GM12878 (cell line): ENCODE measurements around the gene EVC. TPM values are rescaled to one million over a fixed set of nuclear protein-coding genes. Genes with fewer than 3 reads are reported as not detected.

ENCODE experiments used
- ATAC-seq: fragments of 200-7000 bp; cut with Tn5 transposase; 3 replicates; pipeline ENCODE4 v1.9.1; 2020; ENCODE audit warnings: mild to moderate bottlenecking, moderate library complexity
- BruUV-seq: library from RNA; stranded (reverse); fragments of 400-500 nt; replicated peaks from 2 replicates; lab custom pipeline; 2021; lab: Mats Ljungman, UMichigan
- CTCF ChIA-PET: fragments of 300-600 bp; sonication (Branson Sonifier 250); formaldehyde crosslinking; extraction: SDS; loops from one replicate; lab custom pipeline; 2021; ENCODE audit warnings: inconsistent platforms; lab: Yijun Ruan, JAX
- POLR2A ChIA-PET: fragments of 350-600 bp; formaldehyde crosslinking; extraction: SDS; loops from one replicate; lab custom pipeline; 2021; ENCODE audit warnings: inconsistent platforms; lab: Charles Lee
- RAD21 ChIA-PET: fragments of 300-600 bp; sonication (Branson Sonifier 250); formaldehyde crosslinking; loops from one replicate; lab custom pipeline; 2023; ENCODE audit warnings: antibody characterized with exemption; ENCODE audit not compliant: unreplicated experiment; lab: Charles Lee
- SMC1A ChIA-PET: fragments of 300-600 bp; sonication (Branson Sonifier 250); formaldehyde crosslinking; loops from one replicate; lab custom pipeline; 2023; ENCODE audit not compliant: unreplicated experiment, uncharacterized antibody; lab: Charles Lee
- DNase-seq: peaks from one replicate; pipeline ENCODE4 v3.0.0-alpha.2; 2011; ENCODE audit warnings: low read depth, low spot score
- FAIRE-seq: peaks from 3 replicates; lab custom pipeline; 2011; peaks lifted over from hg19 to GRCh38; lab: Jason Lieb, UNC
- H2AFZ ChIP-seq: 2 replicates; pipeline ENCODE4 v1.6.0; 2011; ENCODE audit warnings: low read depth, low read length, control low read depth; ENCODE audit not compliant: control insufficient read depth
- H3K27ac ChIP-seq: 2 replicates; pipeline ENCODE4 v1.5.1; 2011; ENCODE audit warnings: control low read depth; ENCODE audit not compliant: control insufficient read depth, insufficient read depth
- H3K27me3 ChIP-seq, 2 experiments: replicated peaks in 1 of 2; 2 replicates each; pipeline versions ENCODE4 v1.6.0 to v1.6.1; 2011; ENCODE audit warnings: low read length in 1 of 2; ENCODE audit not compliant: control insufficient read depth in 2 of 2, insufficient read depth in 2 of 2
- H3K36me3 ChIP-seq, 2 experiments: 2 replicates each; pipeline ENCODE4 v1.5.1; 2011; ENCODE audit warnings: low read length in 1 of 2; ENCODE audit not compliant: control insufficient read depth in 2 of 2, insufficient read depth in 2 of 2
- H3K4me1 ChIP-seq: 2 replicates; pipeline ENCODE4 v1.6.1; 2011; ENCODE audit warnings: mild to moderate bottlenecking, low read length, moderate library complexity, mixed read lengths; ENCODE audit not compliant: control insufficient read depth, insufficient read depth
- H3K4me2 ChIP-seq: 2 replicates; pipeline ENCODE4 v1.6.0; 2011; ENCODE audit warnings: control low read depth; ENCODE audit not compliant: control insufficient read depth, insufficient read depth
- H3K4me3 ChIP-seq: fragments of 200-600 bp; sonication (generic); 2 replicates; pipeline ENCODE4 v1.5.1; 2016
- H3K79me2 ChIP-seq: 2 replicates; pipeline ENCODE4 v1.6.0; 2011; ENCODE audit warnings: low read length; ENCODE audit not compliant: control insufficient read depth, insufficient read depth
- H3K9ac ChIP-seq: 2 replicates; pipeline ENCODE4 v1.8.0; 2011; ENCODE audit warnings: low read length, control low read depth, mixed read lengths; ENCODE audit not compliant: control insufficient read depth, insufficient read depth
- H3K9me3 ChIP-seq: replicated peaks from 3 replicates; pipeline ENCODE4 v1.5.1; 2011; ENCODE audit warnings: mild to moderate bottlenecking, low read length; ENCODE audit not compliant: control insufficient read depth, insufficient read depth
- H4K20me1 ChIP-seq: 2 replicates; pipeline ENCODE4 v1.6.0; 2011; ENCODE audit not compliant: control insufficient read depth, insufficient read depth
- ASH2L ChIP-seq: fragments of 300-600, 200-600 bp; sonication (generic); IDR thresholded peaks from 2 replicates; pipeline ENCODE4 v1.6.1; 2017; ENCODE audit warnings: low read depth, mild to moderate bottlenecking, borderline replicate concordance
- CBX3 ChIP-seq: fragments of 200-600 bp; sonication (generic); IDR thresholded peaks from 2 replicates; pipeline ENCODE4 v1.6.1; 2016; ENCODE audit warnings: low read depth, borderline replicate concordance
- CREM ChIP-seq: IDR thresholded peaks from 2 replicates; pipeline ENCODE4 v1.6.1; 2014; ENCODE audit warnings: antibody characterized with exemption, low read depth
- IRF4 ChIP-seq: IDR thresholded peaks from 2 replicates; pipeline ENCODE4 v1.6.1; 2011; ENCODE audit warnings: low read depth, low read length
- KLF5 ChIP-seq: fragments of 450-650 bp; IDR thresholded peaks from 2 replicates; pipeline ENCODE4 v1.6.1; 2014; ENCODE audit warnings: mild to moderate bottlenecking; ENCODE audit not compliant: partially characterized antibody
- MEF2B ChIP-seq: fragments of 450-650 bp; IDR thresholded peaks from 2 replicates; pipeline ENCODE4 v1.6.1; 2018; ENCODE audit warnings: mild to moderate bottlenecking, moderate library complexity; ENCODE audit not compliant: partially characterized antibody, poor library complexity, severe bottlenecking
- MTA2 ChIP-seq: fragments of 450-650 bp; IDR thresholded peaks from 2 replicates; pipeline ENCODE4 v1.6.1; 2016; ENCODE audit warnings: low read depth, mild to moderate bottlenecking, moderate library complexity
- MXI1 ChIP-seq: fragments of 150-350 bp; IDR thresholded peaks from 2 replicates; pipeline ENCODE4 v1.6.1; 2011; ENCODE audit warnings: low read depth, mild to moderate bottlenecking, inconsistent platforms, low read length, improper control_type of control experiment
- NFXL1 ChIP-seq: fragments of 450-650 bp; IDR thresholded peaks from 2 replicates; pipeline ENCODE4 v1.6.1; 2017; ENCODE audit warnings: antibody characterized with exemption, mild to moderate bottlenecking, borderline replicate concordance
- NFYB ChIP-seq: IDR thresholded peaks from 2 replicates; pipeline ENCODE4 v1.6.1; 2011; ENCODE audit warnings: low read depth, mild to moderate bottlenecking, low read length, improper control_type of control experiment, moderate library complexity; ENCODE audit not compliant: insufficient read depth
- NRF1 ChIP-seq: conservative IDR thresholded peaks from 2 replicates; pipeline ENCODE4 v1.6.1; 2011; ENCODE audit warnings: mild to moderate bottlenecking, low read depth, low read length, improper control_type of control experiment
- RAD51 ChIP-seq: fragments of 450-650 bp; IDR thresholded peaks from 2 replicates; pipeline ENCODE4 v1.6.1; 2016; ENCODE audit warnings: moderate library complexity, mild to moderate bottlenecking, inconsistent platforms
- SMAD1 ChIP-seq: fragments of 450-650 bp; IDR thresholded peaks from 2 replicates; pipeline ENCODE4 v1.6.1; 2018; ENCODE audit warnings: mild to moderate bottlenecking, low read depth; ENCODE audit not compliant: partially characterized antibody
- SRF ChIP-seq, 2 experiments: IDR thresholded peaks; 2 replicates each; pipeline ENCODE4 v1.6.1; 2011; ENCODE audit warnings: low read depth in 2 of 2, low read length in 2 of 2, mild to moderate bottlenecking in 1 of 2, moderate library complexity in 1 of 2
- SUZ12 ChIP-seq: fragments of 200-600 bp; sonication (generic); IDR thresholded peaks from one replicate; pipeline ENCODE4 v1.6.1; 2018; ENCODE audit warnings: antibody characterized with exemption, mild to moderate bottlenecking; ENCODE audit not compliant: unreplicated experiment
- TCF12 ChIP-seq: IDR thresholded peaks from 2 replicates; pipeline ENCODE4 v1.6.1; 2011; ENCODE audit warnings: low read depth, mild to moderate bottlenecking, low read length
- WRNIP1 ChIP-seq: IDR thresholded peaks from 2 replicates; pipeline ENCODE4 v1.6.1; 2011; ENCODE audit warnings: low read depth, low read length, improper control_type of control experiment, borderline replicate concordance
- ZNF217 ChIP-seq: fragments of 450-650 bp; IDR thresholded peaks from 2 replicates; pipeline ENCODE4 v1.6.1; 2017; ENCODE audit warnings: antibody characterized with exemption, mild to moderate bottlenecking
- WGBS: methylation state at CpG from one replicate; pipeline ENCODE4 v1.1.6; 2016; ENCODE audit warnings: low lambda C conversion rate; ENCODE audit not compliant: insufficient replicate concordance, insufficient coverage; ENCODE audit errors: missing lambda C conversion rate; 5-methylcytosine and 5-hydroxymethylcytosine counted together
- in situ Hi-C: fragments of 300-500 bp; cut with MboI; formaldehyde crosslinking; loops from 9 replicates; pipeline ENCODE4 v1.14.3; 2018; ENCODE audit warnings: mixed read lengths
- intact Hi-C: fragments of 100-400 bp; cut with micrococcal nuclease; formaldehyde crosslinking; loops from one replicate; pipeline ENCODE4 v1.14.2; 2022; ENCODE audit not compliant: unreplicated experiment
- polyA plus RNA-seq, 11 experiments: library from polyadenylated mRNA; depleted of rRNA in 4 of 11; unstranded in 6 of 11; stranded (reverse) in 5 of 11; fragments of >200 nt; fragmentation: Nextera tagmentation in 4 of 11; fragmentation: Illumina TruSeq in 1 of 11; extraction: Ambion mirVana in 4 of 11; extraction: Trizol in 1 of 11; gene quantifications; 1 replicate in 1 of 11; 2 replicates in 10 of 11; pipeline versions ENCODE4 v1.2.1 to v1.2.3, GENCODE V29; 2011 to 2016; ENCODE audit warnings: inconsistent platforms in 2 of 11, missing spikeins in 2 of 11, low read depth in 1 of 11
- total RNA-seq, 4 experiments: library from RNA; depleted of rRNA in 3 of 4; stranded (reverse); fragments of >200 nt in 3 of 4; fragmentation: Illumina TruSeq in 1 of 4; extraction: Trizol in 1 of 4; gene quantifications; 2 replicates each; pipeline versions ENCODE4 v1.2.1 to v1.2.3, GENCODE V29; 2013 to 2021
- TF ChIP-seq, protein P1 (sequence below): fragments of 450-650 bp; IDR thresholded peaks from 2 replicates; pipeline ENCODE4 v1.6.1; 2017; ENCODE audit warnings: borderline replicate concordance
- TF ChIP-seq, protein P2 (sequence below): fragments of 450-650 bp; conservative IDR thresholded peaks from 2 replicates; pipeline ENCODE4 v1.6.1; 2017; ENCODE audit warnings: mild to moderate bottlenecking, moderate library complexity

Gene EVC
- total and polyA plus RNA-seq, 10 of the 15 experiments (the other 5 are each of a cell fraction or from before 2014, with no cell fraction given), result 0.87 to 55.9 (median 15.6) TPM

DNA sequence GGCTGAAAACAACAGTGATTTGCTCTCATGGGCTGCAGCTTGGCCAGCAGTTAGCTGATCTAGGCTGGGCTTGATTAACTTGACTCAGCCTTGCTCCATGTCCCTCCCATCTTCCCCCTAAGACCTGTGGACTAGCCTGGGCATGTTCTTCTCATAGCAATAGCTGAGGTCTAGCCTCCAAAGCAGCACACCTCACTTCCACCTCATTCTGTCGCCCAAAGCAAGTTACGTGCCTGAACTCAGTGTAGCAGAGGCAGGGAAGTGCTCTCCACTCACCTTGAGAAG is 62.2 kb downstream of the EVC start:
- TF ChIP-seq KLF5 (no peak), ASH2L (no peak), NRF1 (no peak), ZNF217 (no peak), MXI1 (no peak), SRF (IDR thresholded peaks at IDR 0.05; ENCODE audit: low read depth in 2 of 2, low read length in 2 of 2) (no peak), CREM (no peak), IRF4 (no peak), NFYB (no peak), MEF2B (no peak), NFXL1 (no peak), RAD51 (no peak), MTA2 (no peak), TCF12 (no peak), WRNIP1 (no peak), SMAD1 (no peak), SUZ12 (no peak), CBX3 (no peak)
- TF ChIP-seq, protein P1, sequence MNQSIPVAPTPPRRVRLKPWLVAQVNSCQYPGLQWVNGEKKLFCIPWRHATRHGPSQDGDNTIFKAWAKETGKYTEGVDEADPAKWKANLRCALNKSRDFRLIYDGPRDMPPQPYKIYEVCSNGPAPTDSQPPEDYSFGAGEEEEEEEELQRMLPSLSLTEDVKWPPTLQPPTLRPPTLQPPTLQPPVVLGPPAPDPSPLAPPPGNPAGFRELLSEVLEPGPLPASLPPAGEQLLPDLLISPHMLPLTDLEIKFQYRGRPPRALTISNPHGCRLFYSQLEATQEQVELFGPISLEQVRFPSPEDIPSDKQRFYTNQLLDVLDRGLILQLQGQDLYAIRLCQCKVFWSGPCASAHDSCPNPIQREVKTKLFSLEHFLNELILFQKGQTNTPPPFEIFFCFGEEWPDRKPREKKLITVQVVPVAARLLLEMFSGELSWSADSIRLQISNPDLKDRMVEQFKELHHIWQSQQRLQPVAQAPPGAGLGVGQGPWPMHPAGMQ, result no peak
- TF ChIP-seq, protein P2, sequence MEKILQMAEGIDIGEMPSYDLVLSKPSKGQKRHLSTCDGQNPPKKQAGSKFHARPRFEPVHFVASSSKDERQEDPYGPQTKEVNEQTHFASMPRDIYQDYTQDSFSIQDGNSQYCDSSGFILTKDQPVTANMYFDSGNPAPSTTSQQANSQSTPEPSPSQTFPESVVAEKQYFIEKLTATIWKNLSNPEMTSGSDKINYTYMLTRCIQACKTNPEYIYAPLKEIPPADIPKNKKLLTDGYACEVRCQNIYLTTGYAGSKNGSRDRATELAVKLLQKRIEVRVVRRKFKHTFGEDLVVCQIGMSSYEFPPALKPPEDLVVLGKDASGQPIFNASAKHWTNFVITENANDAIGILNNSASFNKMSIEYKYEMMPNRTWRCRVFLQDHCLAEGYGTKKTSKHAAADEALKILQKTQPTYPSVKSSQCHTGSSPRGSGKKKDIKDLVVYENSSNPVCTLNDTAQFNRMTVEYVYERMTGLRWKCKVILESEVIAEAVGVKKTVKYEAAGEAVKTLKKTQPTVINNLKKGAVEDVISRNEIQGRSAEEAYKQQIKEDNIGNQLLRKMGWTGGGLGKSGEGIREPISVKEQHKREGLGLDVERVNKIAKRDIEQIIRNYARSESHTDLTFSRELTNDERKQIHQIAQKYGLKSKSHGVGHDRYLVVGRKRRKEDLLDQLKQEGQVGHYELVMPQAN, result no peak
- no peaks in the 10 kb centered on the region for H3K27me3 ChIP-seq
- intact Hi-C loops, result no loop called here
- no peak for DNase-seq
- no peaks in the 10 kb centered on the region for H4K20me1 ChIP-seq
- peaks cover 12% of the 10 kb centered on the region; the same call in 2 of the 3 replicates for H3K9me3 ChIP-seq
- no peaks in the 10 kb centered on the region; a peak in 1 of 4 replicates for H3K36me3 ChIP-seq
- ChIA-PET POLR2A (no interaction called here), SMC1A (interaction anchor here (1.6 kb wide), 1 partner anchor 58 kb away, joined by 4 read pairs; no protein-coding TSS in a partner anchor), CTCF (no interaction called here), RAD21 (no interaction called here)
- no peak overlapping the region for H3K4me2 ChIP-seq
- H3K4me3 ChIP-seq, result no peak overlapping the region
- ATAC-seq, result no peak
- in situ Hi-C loops, result no loop called here
- H2AFZ ChIP-seq, result no peak overlapping the region; the same call in 1 of the 2 replicates
- H3K4me1 ChIP-seq, result 0 out of 2 replicates have a peak, but pooled peaks cover 6% of the 10 kb centered on the region
- H3K9ac ChIP-seq, result no peak overlapping the region; the same call in 1 of the 2 replicates
- WGBS, result 9% methylated on average over 2 of the region's 2 CpGs
- H3K79me2 ChIP-seq, result no peaks in the 10 kb centered on the region
- H3K27ac ChIP-seq, result no peak overlapping the region
- FAIRE-seq, result no peak
- no TSS peak for BruUV-seq
